Measurements from ENCODE around the gene LGALS13.

The LGALS13 gene

GRCh38 chr19:39641773-39642172 lies 39.4 kb downstream of the LGALS13 start:
- Histone ChIP-seq H3K4me2 (ENCODE audit: low read depth, low read length, poor library complexity, severe bottlenecking) (no peak overlapping the region), H2AFZ (ENCODE audit: low read length) (no peak overlapping the region), H3F3A (ENCODE audit: low read depth) (no peaks in the 10 kb centered on the region), H3K9me3 (ENCODE audit: insufficient read depth, low read depth, low read length) (no peaks in the 10 kb centered on the region), H3K27me3 (ENCODE audit: insufficient read depth, low read length, poor library complexity, severe bottlenecking) (no peaks in the 10 kb centered on the region), H3K9me2 (replicated peaks; ENCODE audit: low read depth, low read length) (no peaks in the 10 kb centered on the region), H3K4me1 (ENCODE audit: insufficient read depth, low read length, poor library complexity, severe bottlenecking) (no peaks in the 10 kb centered on the region), H4K20me1 (ENCODE audit: insufficient read depth, low read length, poor library complexity, severe bottlenecking) (no peaks in the 10 kb centered on the region), H3K4me3 (ENCODE audit: low read length, poor library complexity, severe bottlenecking) (no peak overlapping the region), H3K79me2 (ENCODE audit: insufficient read depth, low read length) (no peaks in the 10 kb centered on the region), H3K9ac (ENCODE audit: low read depth, low read length, poor library complexity, severe bottlenecking) (no peak overlapping the region), H3K36me3 (ENCODE audit: insufficient read depth, low read length) (no peaks in the 10 kb centered on the region)
- TF ChIP-seq EZH2phosphoT487 (IDR thresholded peaks at IDR 0.05; ENCODE audit: borderline replicate concordance) (no peak), CTCF (conservative IDR thresholded peaks at IDR 0.05; ENCODE audit: low read length) (no peak)

DNA sequence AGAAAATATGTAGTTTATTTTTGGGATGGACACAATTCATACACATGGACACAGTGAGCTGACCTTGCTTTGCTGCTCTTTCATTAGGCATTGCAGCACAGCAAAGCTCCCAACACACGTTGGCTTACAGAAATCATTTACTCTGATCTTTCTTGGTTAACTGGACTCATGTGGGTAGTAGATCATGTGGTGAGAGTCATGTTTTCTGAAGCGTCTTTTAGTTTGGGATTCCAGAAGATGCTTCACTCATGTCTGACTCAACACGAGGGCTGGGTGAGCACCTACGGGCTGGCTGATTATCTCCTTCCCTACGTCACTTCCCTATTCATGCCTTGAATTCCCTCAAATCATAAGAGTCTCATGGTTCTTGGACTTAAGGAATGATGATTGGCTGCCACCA lies 41.3 kb downstream of the LGALS13 start:
- Histone ChIP-seq H3K79me2 (ENCODE audit: insufficient read depth, low read length) (no peaks in the 10 kb centered on the region), H3K9me2 (replicated peaks; ENCODE audit: low read depth, low read length) (no peaks in the 10 kb centered on the region), H4K20me1 (ENCODE audit: insufficient read depth, low read length, poor library complexity, severe bottlenecking) (no peaks in the 10 kb centered on the region), H3K9me3 (ENCODE audit: insufficient read depth, low read depth, low read length) (no peaks in the 10 kb centered on the region), H3K4me3 (ENCODE audit: low read length, poor library complexity, severe bottlenecking) (no peak overlapping the region), H3K27me3 (ENCODE audit: insufficient read depth, low read length, poor library complexity, severe bottlenecking) (no peaks in the 10 kb centered on the region), H3F3A (ENCODE audit: low read depth) (no peaks in the 10 kb centered on the region), H2AFZ (ENCODE audit: low read length) (no peak overlapping the region), H3K4me1 (ENCODE audit: insufficient read depth, low read length, poor library complexity, severe bottlenecking) (no peaks in the 10 kb centered on the region), H3K9ac (ENCODE audit: low read depth, low read length, poor library complexity, severe bottlenecking) (no peak overlapping the region), H3K4me2 (ENCODE audit: low read depth, low read length, poor library complexity, severe bottlenecking) (no peak overlapping the region), H3K36me3 (ENCODE audit: insufficient read depth, low read length) (no peaks in the 10 kb centered on the region)
- TF ChIP-seq CTCF (conservative IDR thresholded peaks at IDR 0.05; ENCODE audit: low read length), result no peak
- no peak for TF ChIP-seq EZH2phosphoT487 (IDR thresholded peaks at IDR 0.05; ENCODE audit: borderline replicate concordance)

DNA sequence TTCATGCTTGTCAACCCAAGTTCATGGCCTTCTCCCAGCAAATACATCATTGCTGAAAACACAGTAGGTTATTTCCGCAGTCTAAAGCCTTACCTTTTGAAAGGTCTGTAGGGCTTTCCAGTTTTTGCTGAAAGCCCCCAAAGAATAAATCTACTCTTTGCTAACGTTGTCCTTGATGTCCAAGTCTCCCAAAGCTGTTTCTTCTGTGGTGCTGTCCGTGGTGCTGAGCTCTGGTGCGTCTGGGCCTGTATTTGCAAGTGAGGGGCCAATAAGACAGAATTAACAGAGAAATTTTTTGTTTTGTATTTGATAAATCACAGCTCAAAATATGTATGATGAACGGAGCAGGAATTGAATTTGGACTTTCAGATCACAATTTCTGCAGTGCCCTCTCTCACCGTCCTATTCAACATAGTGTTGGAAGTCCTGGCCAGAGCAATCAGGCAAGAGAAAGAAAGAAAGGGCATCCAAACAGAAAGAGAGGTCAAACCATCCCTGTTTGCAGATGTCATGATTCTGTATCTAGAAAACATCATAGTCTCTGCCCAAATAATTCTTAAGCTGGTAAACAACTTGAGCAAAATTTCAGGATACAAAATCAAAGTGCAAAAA lies 43.6 kb downstream of the LGALS13 start:
- Histone ChIP-seq H3K4me3 (ENCODE audit: low read length, poor library complexity, severe bottlenecking) (no peak overlapping the region), H3K9me2 (replicated peaks; ENCODE audit: low read depth, low read length) (no peaks in the 10 kb centered on the region), H3K4me2 (ENCODE audit: low read depth, low read length, poor library complexity, severe bottlenecking) (no peak overlapping the region), H4K20me1 (ENCODE audit: insufficient read depth, low read length, poor library complexity, severe bottlenecking) (no peaks in the 10 kb centered on the region), H3F3A (ENCODE audit: low read depth) (no peaks in the 10 kb centered on the region), H3K9ac (ENCODE audit: low read depth, low read length, poor library complexity, severe bottlenecking) (no peak overlapping the region), H3K27me3 (ENCODE audit: insufficient read depth, low read length, poor library complexity, severe bottlenecking) (no peaks in the 10 kb centered on the region), H3K79me2 (ENCODE audit: insufficient read depth, low read length) (no peaks in the 10 kb centered on the region), H2AFZ (ENCODE audit: low read length) (no peak overlapping the region), H3K4me1 (ENCODE audit: insufficient read depth, low read length, poor library complexity, severe bottlenecking) (no peaks in the 10 kb centered on the region), H3K36me3 (ENCODE audit: insufficient read depth, low read length) (no peaks in the 10 kb centered on the region), H3K9me3 (ENCODE audit: insufficient read depth, low read depth, low read length) (no peaks in the 10 kb centered on the region)
- no peak for TF ChIP-seq EZH2phosphoT487 (IDR thresholded peaks at IDR 0.05; ENCODE audit: borderline replicate concordance)
- TF ChIP-seq CTCF (conservative IDR thresholded peaks at IDR 0.05; ENCODE audit: low read length), result no peak
